ENCODE measurements around the gene RNF41.
A peak's percentile ranks its signal among the peaks of the same experiment; 100 is the strongest.

Gene RNF41

DNA sequence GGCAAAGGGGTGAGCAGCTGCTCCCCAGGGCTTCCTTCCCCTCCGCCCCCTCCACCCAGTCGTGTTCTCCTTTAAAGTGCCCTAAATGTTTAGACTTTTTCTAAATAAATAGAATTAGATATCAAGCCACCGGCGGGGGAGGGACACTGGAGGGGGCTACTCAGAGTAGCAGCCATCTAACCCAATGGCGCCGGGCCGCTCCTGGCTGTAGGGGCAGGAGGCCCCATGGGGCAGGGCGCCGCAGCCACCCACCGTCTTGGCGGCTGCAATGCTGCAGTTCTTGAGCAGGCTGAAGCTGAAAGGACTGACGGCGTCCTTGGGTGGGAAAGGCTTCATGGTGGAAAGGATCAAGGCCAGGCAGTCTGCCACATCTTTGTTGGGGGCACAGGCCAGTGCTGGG is 21.3 kb upstream of the RNF41 start:
- no peak for DNase-seq

DNA sequence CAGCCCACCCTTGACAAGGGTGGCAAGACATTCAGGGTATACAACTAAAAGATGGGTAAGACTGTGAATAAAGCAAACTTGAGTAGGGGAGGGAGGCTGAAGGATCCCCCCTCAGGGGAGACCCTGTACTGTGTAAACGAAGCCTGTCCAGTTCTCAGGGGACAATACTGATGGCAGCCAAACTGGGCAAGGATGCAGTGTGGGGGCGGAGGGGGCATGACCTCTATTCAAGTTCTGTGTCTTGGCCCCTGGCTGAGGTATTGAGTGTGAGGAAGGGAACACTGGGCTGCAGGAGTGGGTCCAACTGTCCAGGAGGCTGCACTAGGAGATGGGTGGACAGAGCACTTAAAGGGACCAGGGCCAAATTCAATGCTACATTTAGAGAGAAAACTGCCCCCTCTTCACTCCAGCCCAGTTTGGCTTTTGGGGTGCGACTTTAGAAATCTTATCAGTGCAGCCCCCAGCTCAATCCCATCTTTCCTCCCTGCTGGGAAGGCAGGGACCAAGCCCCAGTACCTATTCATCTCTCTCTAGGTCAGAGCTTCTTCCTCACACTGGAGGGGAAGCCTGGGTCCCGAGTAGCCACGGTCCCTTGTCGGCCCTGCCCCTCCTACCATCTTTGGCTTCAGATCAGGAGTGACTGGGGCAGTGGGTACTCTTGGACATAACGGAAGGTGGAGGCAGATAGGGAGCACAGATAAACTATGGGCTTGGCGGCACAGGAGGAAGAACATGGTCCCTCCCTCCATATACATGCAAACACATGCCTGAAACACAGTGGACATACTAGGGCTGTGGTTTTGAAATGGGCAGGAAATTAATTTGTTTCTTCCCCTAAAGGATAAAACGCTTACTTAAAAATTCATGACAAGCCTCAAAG is 19.9 kb upstream of the RNF41 start:
- DNase-seq: no peak

DNA sequence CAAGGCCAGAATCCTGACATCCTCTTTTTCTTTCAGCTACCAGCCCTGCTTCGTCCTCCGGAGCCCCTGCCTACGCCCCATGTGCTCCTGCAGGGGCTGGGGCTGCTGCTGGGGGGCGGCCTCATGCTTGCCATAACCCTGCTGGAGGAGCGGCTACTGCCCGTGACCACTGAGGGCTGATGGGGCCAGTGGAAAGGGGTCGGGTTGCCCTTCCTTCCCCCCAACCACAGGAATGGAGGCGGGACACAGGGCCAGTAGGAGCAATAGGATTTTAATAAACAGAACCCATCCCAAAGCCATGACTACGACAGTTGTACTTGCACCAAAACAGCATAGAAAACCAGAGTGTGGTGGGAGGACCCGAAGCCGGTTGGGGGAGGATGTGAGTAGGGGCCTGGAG is 15.8 kb upstream of the RNF41 start:
- no peak for DNase-seq

DNA sequence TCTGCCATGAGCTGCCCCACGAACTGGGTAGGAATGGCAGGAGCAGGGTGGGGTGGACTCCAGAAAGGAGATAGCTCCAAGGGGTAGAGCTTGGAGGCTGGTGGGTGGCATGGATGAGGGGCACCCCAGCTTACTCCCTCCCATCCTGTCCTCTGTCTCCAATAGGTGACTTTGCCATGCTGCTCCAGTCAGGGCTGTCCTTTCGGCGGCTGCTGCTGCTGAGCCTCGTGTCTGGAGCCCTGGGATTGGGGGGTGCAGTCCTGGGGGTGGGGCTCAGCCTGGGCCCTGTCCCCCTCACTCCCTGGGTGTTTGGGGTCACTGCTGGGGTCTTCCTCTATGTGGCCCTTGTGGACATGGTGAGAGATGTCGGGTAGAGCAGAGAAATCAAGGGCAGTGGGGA is 15.3 kb upstream of the RNF41 start:
- no peak for DNase-seq

DNA sequence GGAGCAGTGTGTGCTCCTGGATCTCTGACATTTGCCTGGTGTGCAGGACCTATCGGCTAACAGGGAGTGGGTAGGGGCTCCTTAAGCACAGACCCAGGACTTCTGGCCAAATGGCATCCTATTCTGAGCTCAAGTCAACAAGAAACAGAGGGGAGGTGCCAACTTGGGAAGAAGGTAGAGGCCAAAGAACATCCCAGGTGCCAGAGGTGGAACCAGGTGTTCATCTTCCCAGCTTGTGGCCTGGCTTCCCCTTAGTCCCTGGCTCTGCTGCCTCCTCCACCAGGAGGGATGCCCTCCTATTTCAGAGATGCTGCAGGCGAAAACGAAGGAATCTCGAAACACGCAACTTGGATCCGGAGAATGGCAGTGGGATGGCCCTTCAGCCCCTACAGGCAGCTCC is 14.4 kb upstream of the RNF41 start:
- no peak for DNase-seq

DNA sequence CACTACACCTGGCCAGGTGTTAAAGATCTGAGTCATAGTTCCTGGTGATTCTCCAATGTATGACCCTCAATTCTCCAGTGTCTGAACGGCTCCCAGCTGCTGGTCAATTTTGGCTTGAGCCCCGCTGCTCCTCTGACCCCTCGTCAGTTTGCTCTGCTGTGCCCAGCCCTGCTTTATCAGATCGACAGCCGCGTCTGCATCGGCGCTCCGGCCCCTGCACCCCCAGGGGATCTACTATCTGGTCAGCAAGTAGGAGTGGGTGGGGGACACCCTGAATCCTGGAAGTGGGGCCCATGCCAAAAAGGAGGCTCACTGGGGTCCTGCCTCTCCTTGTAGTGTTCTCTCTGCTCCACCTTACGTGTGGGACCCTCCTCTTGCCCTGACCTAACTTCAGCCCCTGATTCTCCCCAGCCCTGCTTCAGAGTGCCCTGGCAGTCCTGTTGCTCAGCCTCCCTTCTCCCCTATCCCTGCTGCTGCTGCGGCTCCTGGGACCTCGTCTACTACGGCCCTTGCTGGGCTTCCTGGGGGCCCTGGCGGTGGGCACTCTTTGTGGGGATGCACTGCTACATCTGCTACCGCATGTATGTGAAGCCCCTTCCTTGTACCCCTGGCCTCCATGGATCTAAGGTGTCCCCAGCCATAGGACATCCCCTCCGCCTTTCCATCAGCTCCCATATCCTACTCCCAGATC is 13.2 kb upstream of the RNF41 start:
- DNase-seq: no peak

DNA sequence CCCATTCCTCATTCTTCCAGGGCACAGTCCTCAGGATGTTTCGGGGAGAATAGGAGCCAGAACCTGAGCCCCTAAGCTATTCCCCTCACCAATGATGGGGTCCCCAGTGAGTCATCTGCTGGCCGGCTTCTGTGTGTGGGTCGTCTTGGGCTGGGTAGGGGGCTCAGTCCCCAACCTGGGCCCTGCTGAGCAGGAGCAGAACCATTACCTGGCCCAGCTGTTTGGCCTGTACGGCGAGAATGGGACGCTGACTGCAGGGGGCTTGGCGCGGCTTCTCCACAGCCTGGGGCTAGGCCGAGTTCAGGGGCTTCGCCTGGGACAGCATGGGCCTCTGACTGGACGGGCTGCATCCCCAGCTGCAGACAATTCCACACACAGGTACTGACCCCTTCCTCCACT is 9.5 kb upstream of the RNF41 start:
- no peak for DNase-seq

DNA sequence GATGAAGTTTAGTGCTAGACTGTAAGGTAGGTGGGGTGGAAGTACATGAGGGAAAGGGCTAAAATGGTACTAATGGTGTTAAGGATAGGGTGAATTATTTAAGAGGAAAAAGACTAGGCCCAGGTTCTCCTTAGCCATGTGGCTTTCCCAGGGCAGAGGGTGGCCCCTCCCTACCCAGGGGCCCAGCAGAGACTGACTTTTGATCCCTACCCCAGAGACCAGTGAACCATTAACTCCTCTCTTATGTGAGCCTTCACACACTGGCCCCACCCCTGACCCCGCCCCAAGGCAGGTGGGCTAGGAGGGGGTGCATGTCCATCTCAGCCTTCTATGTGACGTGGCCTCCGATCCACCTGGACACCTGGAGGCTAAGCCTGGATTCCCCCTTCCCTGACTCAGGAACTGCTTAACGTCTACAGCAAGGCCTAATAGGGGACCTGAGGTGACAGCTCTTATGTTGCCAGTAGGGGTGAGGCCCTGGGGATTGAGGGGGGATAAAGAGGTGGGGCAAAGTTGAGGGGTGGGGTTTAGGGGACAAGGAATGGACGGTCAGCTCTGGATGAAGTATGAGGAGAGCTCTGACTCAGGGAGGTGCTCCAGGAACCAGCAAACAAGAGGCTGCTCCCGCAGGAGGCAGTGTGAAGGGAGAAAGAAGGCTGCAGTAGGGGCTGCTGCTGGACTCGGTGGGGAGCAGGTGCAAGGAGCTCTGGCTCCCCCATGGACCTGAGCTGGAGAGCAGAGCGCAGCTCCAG is 8.9 kb upstream of the RNF41 start:
- no peak for DNase-seq

DNA sequence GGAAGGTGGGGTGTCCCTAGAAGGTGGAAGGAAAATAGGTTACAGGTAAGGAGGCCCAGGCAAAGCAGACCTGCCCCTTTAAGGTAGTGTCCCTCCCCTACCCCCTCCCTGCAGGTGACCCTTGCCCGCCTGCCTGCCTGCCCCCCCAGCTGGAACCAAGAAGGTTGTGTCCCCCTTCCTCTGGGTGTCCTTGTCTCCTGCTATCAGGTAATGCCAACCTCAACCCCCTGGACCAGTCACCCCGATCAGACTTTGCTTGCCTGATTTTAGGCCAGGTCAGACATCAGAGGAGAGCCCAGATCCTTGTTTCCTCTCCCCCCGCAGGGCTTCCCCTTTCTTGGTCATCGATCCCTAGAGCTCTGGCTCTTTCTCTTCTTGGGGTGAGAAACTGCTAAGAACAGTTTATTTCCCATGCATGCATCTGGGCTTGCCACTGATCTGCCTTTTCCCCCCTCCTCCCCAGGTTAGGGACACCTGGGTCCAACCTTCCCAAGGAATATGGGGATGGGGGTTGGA is 8.3 kb upstream of the RNF41 start, which contains the start of gene SLC39A5:
TSS of gene SLC39A5 (plus strand) at position 136 of the 516 bp plus-strand sequence. CDS start 1,224 bp downstream, outside the sequence.
- DNase-seq: no peak

DNA sequence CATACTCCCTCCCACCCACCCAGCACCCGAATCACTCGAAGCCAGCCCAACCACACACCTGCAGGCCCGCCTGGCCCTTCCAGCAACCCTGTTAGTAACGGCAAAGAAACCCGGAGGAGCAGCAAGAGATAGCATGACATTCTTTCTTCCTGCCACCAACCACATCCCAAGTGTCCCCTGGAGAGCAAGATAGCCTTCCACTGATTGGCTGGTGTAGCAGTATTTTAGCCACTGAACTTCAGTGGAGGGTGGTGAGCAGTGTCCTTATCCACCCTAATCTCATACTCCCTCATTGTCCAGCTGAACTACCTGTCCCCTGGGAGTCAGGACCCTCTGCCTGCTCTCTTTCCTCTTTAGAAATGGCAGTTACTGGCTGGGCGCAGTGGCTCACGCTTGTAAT is 7.4 kb upstream of the RNF41 start:
- DNase-seq: no peak

DNA sequence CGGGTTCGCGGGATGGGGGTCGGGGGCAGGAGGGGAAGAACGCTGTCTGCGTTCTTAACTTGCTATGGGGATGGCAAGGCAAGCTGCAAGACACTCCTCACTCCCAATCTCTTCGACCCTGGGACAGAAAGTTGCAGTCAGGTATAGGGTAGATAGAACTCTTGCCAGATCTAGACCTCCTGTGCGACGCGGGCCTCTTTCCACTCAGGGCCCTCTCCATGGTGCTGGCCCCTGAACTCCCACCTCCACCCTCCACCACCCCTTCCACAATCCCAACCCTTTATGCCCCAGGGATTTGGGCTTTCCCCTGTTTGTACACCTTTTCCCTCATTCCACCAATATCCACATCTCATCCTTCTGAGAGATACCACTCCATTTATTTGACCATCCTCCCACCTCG is 3.2 kb upstream of the RNF41 start:
- DNase-seq: no peak

DNA sequence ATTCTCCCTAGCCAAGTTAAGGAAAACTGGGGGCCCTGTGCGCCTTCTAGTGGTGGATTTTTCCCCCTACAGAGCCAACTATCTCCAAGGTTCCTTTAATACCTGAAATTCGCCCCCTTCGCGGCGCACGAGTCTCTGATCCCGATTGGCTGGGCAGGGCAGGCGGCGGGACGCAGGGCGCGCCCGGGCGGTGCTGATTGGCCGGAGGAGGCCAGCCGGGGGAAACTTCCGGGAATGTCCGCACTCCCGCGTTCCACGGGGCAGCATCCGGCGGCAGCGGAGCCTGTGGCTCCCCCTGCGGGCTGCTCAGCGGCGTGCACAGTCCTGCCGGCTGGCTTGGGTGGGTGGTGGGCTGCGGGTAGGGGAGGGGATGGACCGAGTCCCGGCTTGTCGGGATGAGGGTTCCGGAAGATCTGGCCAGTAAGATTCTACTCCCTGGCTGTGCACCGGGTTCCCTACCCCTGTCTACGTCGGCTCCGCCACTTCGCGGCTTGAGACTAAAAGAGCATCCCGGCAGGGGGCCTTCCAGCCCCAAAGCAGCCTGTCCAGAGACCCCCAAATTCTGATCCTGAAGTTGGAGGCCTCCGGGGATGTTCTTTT is 2.5 kb upstream of the RNF41 start, which contains the start of gene NABP2:
TSS of gene NABP2 (plus strand) at position 241 of the 600 bp plus-strand sequence. CDS start 515 bp downstream, outside the sequence.
- DNase-seq: peak; percentile 95

DNA sequence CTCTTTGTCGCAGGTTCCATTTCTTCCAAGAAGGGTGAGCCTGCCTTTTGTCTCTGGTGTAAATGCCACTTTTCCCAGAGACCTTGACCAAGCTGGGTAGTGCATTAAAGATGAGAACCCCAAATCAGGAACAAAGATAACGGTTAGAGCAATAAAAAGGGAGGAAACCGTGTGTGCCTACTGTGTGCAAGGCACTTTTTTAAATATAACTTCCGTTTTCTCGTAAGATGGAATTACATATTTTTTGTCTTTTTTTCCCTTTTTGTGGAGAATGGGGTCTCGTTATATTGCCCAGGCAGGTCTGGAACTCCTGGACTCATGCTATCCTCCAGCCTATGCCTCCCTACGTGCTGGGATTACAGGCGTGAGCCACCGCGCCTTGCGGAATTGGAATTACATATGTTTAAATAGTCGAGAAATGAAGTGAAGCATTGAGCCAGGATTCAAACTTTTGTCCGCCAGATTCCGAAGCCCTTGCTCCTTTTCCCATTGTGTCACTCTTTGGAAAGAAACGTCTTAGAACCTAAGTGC is 1.9 kb upstream of the RNF41 start:
- no peak for DNase-seq

DNA sequence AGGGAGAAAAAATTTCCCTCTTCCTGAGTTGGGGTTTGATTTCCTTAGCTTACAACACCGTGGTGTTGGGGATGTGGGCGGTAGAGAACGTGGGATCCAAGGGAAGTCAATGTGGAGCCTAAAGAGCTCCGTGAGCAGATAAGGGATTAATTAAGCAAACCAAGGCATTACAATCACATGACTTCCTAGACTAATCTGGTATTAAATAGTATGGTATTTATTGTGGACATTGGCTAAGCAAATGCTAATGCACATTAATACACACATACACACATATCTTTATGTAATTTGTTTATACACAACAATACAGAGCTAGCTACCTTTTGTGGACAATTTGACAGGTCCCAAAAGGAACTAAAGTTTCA is 791 bp upstream of the RNF41 start:
- DNase-seq: no peak

DNA sequence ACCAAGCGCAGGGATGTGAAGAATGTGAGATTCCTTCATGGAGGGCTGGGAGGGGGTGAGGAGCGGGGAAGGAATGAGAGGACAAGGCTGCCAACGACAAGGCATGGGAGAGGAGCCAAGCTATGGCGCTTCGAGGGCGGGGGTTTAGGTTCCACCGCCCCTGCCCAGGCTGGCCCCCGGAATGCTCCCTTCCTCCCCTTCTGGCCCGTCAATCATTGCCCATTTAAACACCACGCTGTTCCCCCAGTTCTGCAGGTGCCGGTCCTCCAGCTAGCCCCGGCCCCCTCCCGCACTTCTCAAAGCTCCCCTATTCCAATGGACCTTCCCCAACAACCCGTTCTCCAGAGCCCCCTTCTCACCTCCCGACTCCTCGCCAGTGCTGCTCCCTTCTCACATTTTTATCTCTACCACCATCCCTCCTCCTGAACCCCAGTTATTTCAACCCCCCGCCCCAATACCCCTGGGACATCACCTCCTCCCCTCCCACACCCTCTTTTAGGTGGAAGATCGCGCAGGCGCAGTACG is 428 bp downstream of the RNF41 start:
- DNase-seq: no peak

DNA sequence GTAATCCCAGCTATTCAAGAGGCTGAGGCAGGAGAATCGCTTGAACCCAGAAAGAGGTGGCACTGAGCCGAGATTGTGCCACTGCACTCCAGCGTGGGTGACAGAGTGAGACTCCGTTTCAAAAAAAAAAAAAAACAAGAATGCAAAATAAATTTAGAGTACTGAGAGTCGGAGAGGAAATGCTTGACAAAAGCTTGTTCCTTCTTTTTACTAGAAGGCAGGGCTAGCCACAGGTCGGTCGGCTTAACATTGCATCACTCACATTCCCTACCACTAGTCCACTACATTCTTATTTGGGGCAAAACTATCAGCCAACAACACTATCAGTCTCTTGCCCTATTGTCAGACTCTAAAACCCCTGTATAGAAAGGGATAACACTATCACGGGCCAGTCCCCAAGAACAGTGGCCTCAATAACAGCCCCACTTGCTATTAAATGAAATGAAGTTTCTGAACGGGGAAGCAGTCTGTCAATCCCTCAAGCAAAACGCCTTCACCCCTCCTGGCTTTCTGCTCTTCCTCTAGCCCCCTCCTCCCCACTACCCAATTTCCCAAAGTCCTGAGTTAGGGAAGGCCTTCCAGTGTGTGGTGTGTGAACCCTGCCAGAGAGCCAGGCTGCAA is 1.0 kb downstream of the RNF41 start:
- no peak for DNase-seq

DNA sequence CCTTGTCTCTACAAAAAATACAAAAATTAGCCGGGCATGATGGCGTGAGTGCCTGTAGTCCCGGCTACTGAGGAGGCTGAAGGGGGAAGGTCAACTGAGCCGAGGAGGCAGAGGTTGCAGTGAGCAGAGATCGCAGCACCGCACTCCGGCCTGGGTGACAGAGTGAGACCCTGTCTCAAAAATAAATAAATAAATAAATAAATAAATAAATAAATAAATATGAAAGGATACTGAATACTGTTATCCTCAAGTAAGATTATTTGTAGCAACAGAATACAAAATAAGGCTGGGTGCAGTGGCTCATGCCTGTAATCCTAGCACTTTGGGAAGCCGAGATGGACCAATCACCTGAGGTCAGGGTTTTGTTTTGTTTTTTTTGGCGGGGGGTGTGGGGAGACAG is 1.9 kb downstream of the RNF41 start:
- no peak for DNase-seq

DNA sequence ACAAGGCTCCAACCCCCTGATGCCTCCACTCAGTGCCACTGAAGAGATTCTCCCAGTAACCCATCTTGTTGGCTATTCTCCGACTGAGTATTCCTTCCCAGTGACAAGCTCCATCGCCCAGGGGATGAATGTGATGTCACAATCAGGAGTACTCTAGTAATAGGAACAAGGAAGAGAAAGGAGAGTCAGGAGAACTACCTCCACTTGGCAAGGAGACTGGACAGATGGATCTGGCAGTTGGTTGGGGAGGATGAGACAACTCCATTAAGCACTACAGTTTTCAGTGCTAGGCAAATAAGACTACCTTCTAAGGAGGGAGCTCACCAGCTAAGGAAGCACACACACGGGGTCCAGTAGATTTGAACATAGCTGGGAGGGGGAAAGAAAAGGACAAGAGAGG is 5.3 kb downstream of the RNF41 start:
- DNase-seq: no peak

DNA sequence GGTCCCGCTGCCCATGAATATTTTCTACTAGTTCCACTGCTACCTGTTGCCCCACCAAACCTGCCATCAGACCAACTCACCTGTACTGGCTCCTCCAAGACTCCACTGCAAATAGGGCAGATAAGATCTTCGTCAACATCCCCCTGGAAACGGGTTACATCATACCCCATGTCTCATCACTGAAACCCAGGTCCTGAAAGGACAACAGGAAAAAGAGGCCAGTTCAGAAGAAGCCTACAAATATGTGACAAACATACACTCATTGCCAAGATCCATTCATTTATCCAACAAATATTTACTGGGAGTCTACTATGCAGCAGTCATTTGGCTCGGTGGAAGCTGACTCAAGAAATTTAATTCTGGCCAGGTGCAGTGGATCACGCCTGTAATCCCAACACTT is 7.8 kb downstream of the RNF41 start:
- DNase-seq: no peak

DNA sequence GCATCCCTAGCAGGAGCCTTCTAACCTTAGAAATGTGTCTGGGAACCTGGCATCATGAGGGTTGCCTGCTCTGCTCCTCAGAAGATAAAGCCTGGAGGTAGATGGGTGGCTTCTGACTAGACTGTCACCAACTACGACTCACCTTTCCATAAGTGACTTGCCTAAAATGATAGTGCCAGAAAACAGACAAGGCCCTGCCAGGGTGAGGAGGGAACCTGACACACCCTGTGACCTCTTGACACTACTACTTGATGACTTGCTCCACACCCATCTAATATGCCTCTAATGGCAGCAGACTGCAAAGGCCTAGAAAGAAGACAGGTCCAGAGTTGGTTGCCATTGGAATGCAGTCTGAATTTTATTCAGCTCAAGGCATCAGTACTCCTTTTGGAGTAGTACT is 9.4 kb downstream of the RNF41 start:
- DNase-seq: no peak

DNA sequence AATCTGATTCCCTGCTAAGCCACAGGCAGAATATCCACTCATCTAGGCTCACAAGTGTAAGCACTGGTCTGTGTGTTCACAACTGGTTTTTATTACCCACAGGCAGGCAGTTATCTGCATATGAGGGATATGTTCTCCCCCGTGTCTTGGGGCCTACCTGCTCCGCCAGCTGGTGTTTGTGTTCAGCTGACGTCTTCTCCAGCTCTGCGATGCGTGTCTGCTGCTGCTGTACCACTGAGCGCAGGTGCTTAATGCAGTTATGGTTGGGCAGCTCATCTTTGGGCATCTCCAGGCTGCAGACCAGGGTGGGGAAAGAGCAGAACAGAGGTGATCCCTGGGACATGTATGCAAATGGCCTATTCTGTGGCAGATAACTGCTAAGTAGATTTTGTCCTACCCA is 13.7 kb downstream of the RNF41 start:
- DNase-seq: peak; percentile 82
